Panc1 (cell line): ENCODE data around the gene KLK8. TPM values are rescaled to one million over a fixed set of nuclear protein-coding genes. Genes with fewer than 3 reads are reported as not detected.

Experiments used
- ATAC-seq: fragments of 200-7000 bp; cut with Tn5 transposase; 2 replicates; pipeline ENCODE4 v1.9.1; 2020; ENCODE audit warnings: mild to moderate bottlenecking, moderate library complexity
- BruUV-seq: library from RNA; stranded (reverse); fragments of 400-500 nt; replicated peaks from 2 replicates; lab custom pipeline; 2021; lab: Mats Ljungman, UMichigan
- CTCF ChIA-PET: fragments of 300-600 bp; sonication (Branson Sonifier 250); formaldehyde crosslinking; loops from one replicate; lab custom pipeline; 2022; ENCODE audit warnings: antibody characterized with exemption; lab: Charles Lee
- POLR2A ChIA-PET: fragments of 300-600 bp; sonication (Branson Sonifier 250); formaldehyde crosslinking; loops from one replicate; lab custom pipeline; 2022; ENCODE audit warnings: antibody characterized with exemption; lab: Charles Lee
- DNase-seq: peaks from one replicate; pipeline ENCODE4 v3.0.0-alpha.2; 2010; ENCODE audit warnings: low read depth, low spot score
- H3K27ac ChIP-seq: 2 replicates; pipeline ENCODE4 v1.5.1; 2011; ENCODE audit warnings: mild to moderate bottlenecking, low read length, inconsistent platforms
- H3K27me3 ChIP-seq: fragments of 200-500 bp; sonication (Bioruptor generic); 2 replicates; pipeline ENCODE4 v1.6.0; 2014; ENCODE audit warnings: low read length, inconsistent platforms; ENCODE audit not compliant: control insufficient read depth, insufficient read depth
- H3K36me3 ChIP-seq: fragments of 200-500 bp; sonication (Bioruptor generic); 2 replicates; pipeline ENCODE4 v1.5.1; 2014; ENCODE audit warnings: inconsistent platforms, mild to moderate bottlenecking, low read length, moderate library complexity; ENCODE audit not compliant: control insufficient read depth, insufficient read depth
- H3K4me1 ChIP-seq: 2 replicates; pipeline ENCODE4 v1.5.1; 2011; ENCODE audit warnings: inconsistent platforms, mild to moderate bottlenecking, low read length, moderate library complexity; ENCODE audit not compliant: control insufficient read depth, insufficient read depth
- H3K4me3 ChIP-seq, 2 experiments: 2 replicates each; pipeline ENCODE4 v1.5.1; 2011 to 2012; ENCODE audit warnings: low read depth in 2 of 2, low read length in 2 of 2, mild to moderate bottlenecking in 2 of 2, inconsistent platforms in 1 of 2, moderate library complexity in 1 of 2
- H3K9me3 ChIP-seq: fragments of 200-500 bp; sonication (Bioruptor generic); 2 replicates; pipeline ENCODE4 v1.5.1; 2014; ENCODE audit warnings: low read depth, mild to moderate bottlenecking, inconsistent platforms, low read length, moderate library complexity; ENCODE audit not compliant: control insufficient read depth, insufficient read depth
- POLR2AphosphoS5 ChIP-seq: IDR thresholded peaks from 2 replicates; pipeline ENCODE4 v1.6.1; 2012; ENCODE audit warnings: mild to moderate bottlenecking, low read depth, low read length, moderate library complexity
- SIN3A ChIP-seq: IDR thresholded peaks from 2 replicates; pipeline ENCODE4 v1.6.1; 2012; ENCODE audit warnings: low read depth, mild to moderate bottlenecking, low read length, moderate library complexity, borderline replicate concordance; ENCODE audit not compliant: insufficient read depth
- TCF7L2 ChIP-seq: IDR thresholded peaks from 2 replicates; pipeline ENCODE4 v1.6.1; 2011; ENCODE audit warnings: mild to moderate bottlenecking, low read depth, low read length, inconsistent platforms
- in situ Hi-C: cut with HindIII; loops from 2 replicates; pipeline ENCODE4 v1.10.0; 2016; ENCODE audit warnings: low sequenced_read_pairs, low pct_unique_long_range_greater_than_20kb
- intact Hi-C: fragments of 100-400 bp; cut with micrococcal nuclease; formaldehyde crosslinking; loops from one replicate; pipeline ENCODE4 v1.10.0; 2022; ENCODE audit not compliant: unreplicated experiment
- total RNA-seq: library from RNA; stranded (reverse); gene quantifications from one replicate; pipeline ENCODE4 v1.2.1, GENCODE V29; 2021; ENCODE audit not compliant: unreplicated experiment
- TF ChIP-seq, protein P1 (sequence below): fragments of 450-650 bp; IDR thresholded peaks from 2 replicates; pipeline ENCODE4 v1.5.1; 2017; ENCODE audit warnings: mild to moderate bottlenecking
- TF ChIP-seq, protein P2 (sequence below), 2 experiments: IDR thresholded peaks; 2 replicates each; pipeline ENCODE4 v1.6.1; 2011 to 2012; ENCODE audit warnings: low read depth in 2 of 2, control low read depth in 1 of 2, low read length in 1 of 2, mild to moderate bottlenecking in 1 of 2, moderate library complexity in 1 of 2; ENCODE audit not compliant: insufficient read depth in 1 of 2

KLK8 gene
- total RNA-seq, 1 experiment from 2014 or later: not detected

DNA sequence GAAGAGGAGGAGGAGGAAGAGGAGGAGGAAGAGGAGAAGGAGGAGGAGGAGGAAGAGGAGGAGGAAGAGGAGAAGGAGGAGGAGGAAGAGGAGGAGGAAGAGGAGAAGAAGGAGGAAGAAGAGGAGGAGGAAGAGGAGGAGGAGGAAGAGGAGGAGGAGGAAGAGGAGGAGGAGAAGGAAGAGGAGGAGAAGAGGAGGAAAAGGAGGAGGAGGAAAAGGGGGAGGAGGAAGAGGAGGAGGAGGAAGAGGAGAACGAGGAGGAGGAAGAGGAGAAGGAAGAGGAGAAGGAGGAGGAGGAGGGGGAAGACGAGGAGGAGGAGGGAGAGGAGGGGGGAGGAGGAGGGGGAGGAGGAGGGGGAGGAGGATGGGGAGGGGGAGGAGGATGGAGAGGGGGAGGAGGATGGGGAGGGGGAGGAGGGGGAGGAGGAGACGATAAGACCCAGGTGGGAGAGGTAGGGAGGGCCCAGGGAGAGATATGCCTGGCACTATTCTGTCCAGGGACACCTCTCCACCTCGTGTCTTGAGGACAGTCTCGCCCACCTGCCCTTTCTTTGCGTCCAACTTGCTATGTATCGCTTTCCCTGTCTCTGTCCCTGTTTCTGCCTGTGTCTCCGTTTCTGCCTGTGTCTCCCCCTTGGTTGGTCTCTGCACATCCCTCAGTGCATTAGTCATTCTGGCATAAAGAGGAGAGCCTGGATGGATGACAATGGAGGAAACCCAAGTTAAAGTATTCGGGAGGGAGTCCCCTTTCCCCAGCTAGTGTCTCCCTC lies 41.5 kb downstream of the KLK8 start:
- intact Hi-C loops (no loop called here), in situ Hi-C loops (no loop called here)
- DNase-seq: no peak
- TF ChIP-seq SIN3A (no peak), TCF7L2 (no peak), POLR2AphosphoS5 (no peak)
- TF ChIP-seq, protein P1, sequence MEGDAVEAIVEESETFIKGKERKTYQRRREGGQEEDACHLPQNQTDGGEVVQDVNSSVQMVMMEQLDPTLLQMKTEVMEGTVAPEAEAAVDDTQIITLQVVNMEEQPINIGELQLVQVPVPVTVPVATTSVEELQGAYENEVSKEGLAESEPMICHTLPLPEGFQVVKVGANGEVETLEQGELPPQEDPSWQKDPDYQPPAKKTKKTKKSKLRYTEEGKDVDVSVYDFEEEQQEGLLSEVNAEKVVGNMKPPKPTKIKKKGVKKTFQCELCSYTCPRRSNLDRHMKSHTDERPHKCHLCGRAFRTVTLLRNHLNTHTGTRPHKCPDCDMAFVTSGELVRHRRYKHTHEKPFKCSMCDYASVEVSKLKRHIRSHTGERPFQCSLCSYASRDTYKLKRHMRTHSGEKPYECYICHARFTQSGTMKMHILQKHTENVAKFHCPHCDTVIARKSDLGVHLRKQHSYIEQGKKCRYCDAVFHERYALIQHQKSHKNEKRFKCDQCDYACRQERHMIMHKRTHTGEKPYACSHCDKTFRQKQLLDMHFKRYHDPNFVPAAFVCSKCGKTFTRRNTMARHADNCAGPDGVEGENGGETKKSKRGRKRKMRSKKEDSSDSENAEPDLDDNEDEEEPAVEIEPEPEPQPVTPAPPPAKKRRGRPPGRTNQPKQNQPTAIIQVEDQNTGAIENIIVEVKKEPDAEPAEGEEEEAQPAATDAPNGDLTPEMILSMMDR: no peak
- TF ChIP-seq, protein P2, sequence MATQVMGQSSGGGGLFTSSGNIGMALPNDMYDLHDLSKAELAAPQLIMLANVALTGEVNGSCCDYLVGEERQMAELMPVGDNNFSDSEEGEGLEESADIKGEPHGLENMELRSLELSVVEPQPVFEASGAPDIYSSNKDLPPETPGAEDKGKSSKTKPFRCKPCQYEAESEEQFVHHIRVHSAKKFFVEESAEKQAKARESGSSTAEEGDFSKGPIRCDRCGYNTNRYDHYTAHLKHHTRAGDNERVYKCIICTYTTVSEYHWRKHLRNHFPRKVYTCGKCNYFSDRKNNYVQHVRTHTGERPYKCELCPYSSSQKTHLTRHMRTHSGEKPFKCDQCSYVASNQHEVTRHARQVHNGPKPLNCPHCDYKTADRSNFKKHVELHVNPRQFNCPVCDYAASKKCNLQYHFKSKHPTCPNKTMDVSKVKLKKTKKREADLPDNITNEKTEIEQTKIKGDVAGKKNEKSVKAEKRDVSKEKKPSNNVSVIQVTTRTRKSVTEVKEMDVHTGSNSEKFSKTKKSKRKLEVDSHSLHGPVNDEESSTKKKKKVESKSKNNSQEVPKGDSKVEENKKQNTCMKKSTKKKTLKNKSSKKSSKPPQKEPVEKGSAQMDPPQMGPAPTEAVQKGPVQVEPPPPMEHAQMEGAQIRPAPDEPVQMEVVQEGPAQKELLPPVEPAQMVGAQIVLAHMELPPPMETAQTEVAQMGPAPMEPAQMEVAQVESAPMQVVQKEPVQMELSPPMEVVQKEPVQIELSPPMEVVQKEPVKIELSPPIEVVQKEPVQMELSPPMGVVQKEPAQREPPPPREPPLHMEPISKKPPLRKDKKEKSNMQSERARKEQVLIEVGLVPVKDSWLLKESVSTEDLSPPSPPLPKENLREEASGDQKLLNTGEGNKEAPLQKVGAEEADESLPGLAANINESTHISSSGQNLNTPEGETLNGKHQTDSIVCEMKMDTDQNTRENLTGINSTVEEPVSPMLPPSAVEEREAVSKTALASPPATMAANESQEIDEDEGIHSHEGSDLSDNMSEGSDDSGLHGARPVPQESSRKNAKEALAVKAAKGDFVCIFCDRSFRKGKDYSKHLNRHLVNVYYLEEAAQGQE (IDR thresholded peaks at IDR 0.05; ENCODE audit: insufficient read depth in 1 of 2, low read depth in 2 of 2, low read length in 1 of 2): no peak
- no peaks in the 10 kb centered on the region for H3K9me3 ChIP-seq
- no peaks in the 10 kb centered on the region; the same call in 1 of the 2 replicates for H3K27me3 ChIP-seq
- no TSS peak for BruUV-seq
- H3K27ac ChIP-seq: no peak overlapping the region
- H3K36me3 ChIP-seq: no peaks in the 10 kb centered on the region
- no peaks in the 10 kb centered on the region for H3K4me1 ChIP-seq
- POLR2A ChIA-PET: no interaction called here
- CTCF ChIA-PET: no interaction called here
- ATAC-seq: peak; percentile 58; the same call in 1 of the 2 replicates
- H3K4me3 ChIP-seq: no peak overlapping the region

- ChIA-PET POLR2A (no interaction called here), CTCF (no interaction called here)
- in situ Hi-C loops (no loop called here), intact Hi-C loops (no loop called here)
- H3K4me1 ChIP-seq: no peaks in the 10 kb centered on the region
- ATAC-seq (no peak), DNase-seq (no peak)
- BruUV-seq: no TSS peak
- no peaks in the 10 kb centered on the region for H3K9me3 ChIP-seq
- H3K27ac ChIP-seq: no peak overlapping the region
- TF ChIP-seq SIN3A: no peak
- TF ChIP-seq, protein P2 (IDR thresholded peaks at IDR 0.05; ENCODE audit: insufficient read depth in 1 of 2, low read depth in 2 of 2, low read length in 1 of 2): no peak
- no peak for TF ChIP-seq TCF7L2
- TF ChIP-seq, protein P1: no peak
- TF ChIP-seq POLR2AphosphoS5: no peak
- H3K4me3 ChIP-seq: no peak overlapping the region
- H3K36me3 ChIP-seq: no peaks in the 10 kb centered on the region
- H3K27me3 ChIP-seq: no peaks in the 10 kb centered on the region; the same call in 1 of the 2 replicates
These were observed 43.8 kb downstream of the KLK8 start for GRCh38 chr19:50957587-50957986.
